AG04450 (cell line): Measurements from ENCODE around the gene PRR5L. TPM values are rescaled to one million over a fixed set of nuclear protein-coding genes. Genes with fewer than 3 reads are reported as not detected.

ENCODE experiments used
- CTCF ChIA-PET: fragments of 300-600, 350-600 bp; formaldehyde crosslinking; extraction: SDS; loops from one replicate; lab custom pipeline; 2022; ENCODE audit warnings: antibody characterized with exemption, inconsistent platforms; lab: Charles Lee
- POLR2A ChIA-PET: fragments of 350-600 bp; formaldehyde crosslinking; extraction: SDS; loops from one replicate; lab custom pipeline; 2021; ENCODE audit warnings: antibody characterized with exemption, inconsistent platforms; lab: Yijun Ruan, JAX
- DNase-seq: peaks from one replicate; pipeline ENCODE4 v3.0.0-alpha.2; 2011; ENCODE audit warnings: low read depth, low spot score
- H3K27ac ChIP-seq: one replicate; pipeline ENCODE4 v1.5.1; 2012; ENCODE audit warnings: low read depth, low read length, control low read depth
- H3K27me3 ChIP-seq: one replicate; pipeline ENCODE4 v1.6.0; 2012; ENCODE audit warnings: low read length; ENCODE audit not compliant: control insufficient read depth, insufficient read depth
- H3K4me3 ChIP-seq: 2 replicates; pipeline ENCODE4 v1.5.1; 2011; ENCODE audit warnings: mild to moderate bottlenecking, low read depth, low read length, control low read depth
- H3K9me3 ChIP-seq: 2 replicates; pipeline ENCODE4 v1.5.1; 2012; ENCODE audit warnings: low read length; ENCODE audit not compliant: control insufficient read depth, insufficient read depth
- CTCF ChIP-seq: IDR thresholded peaks from 2 replicates; pipeline ENCODE4 v1.5.1; 2011; ENCODE audit warnings: low read depth, low read length, control low read depth, inconsistent platforms
- polyA plus RNA-seq: library from polyadenylated mRNA; depleted of rRNA; stranded (reverse); fragments of >200 nt; gene quantifications from 2 replicates; pipeline ENCODE4 v1.2.3, GENCODE V29; 2011

PRR5L gene
- polyA plus RNA-seq, 1 experiment = 3.4 TPM

- POLR2A ChIA-PET = interaction anchor here (1.4 kb wide), 1 partner anchor 12 kb away, joined by 4 read pairs; no protein-coding TSS in a partner anchor
- Histone ChIP-seq H3K27me3 (no peaks in the 10 kb centered on the region), H3K27ac (no peak overlapping the region), H3K4me3 (no peak overlapping the region), H3K9me3 (no peaks in the 10 kb centered on the region; the same call in 1 of the 2 replicates)
- TF ChIP-seq CTCF = no peak
- CTCF ChIA-PET = interaction anchor here (0.9 to 1.5 kb wide), 4 partner anchors 13 to 121 kb away, joined by 3 to 10 read pairs (median 5); no protein-coding TSS in a partner anchor
- DNase-seq = peak; percentile 39
These were observed 76.1 kb downstream of the PRR5L start for GRCh38 chr11:36372101-36372771.

GRCh38 chr11:36373016-36374010 lies 77.2 kb downstream of the PRR5L start:
- Histone ChIP-seq H3K9me3 (no peaks in the 10 kb centered on the region; the same call in 1 of the 2 replicates), H3K4me3 (no peak overlapping the region), H3K27me3 (no peaks in the 10 kb centered on the region), H3K27ac (no peak overlapping the region)
- TF ChIP-seq CTCF = no peak
- DNase-seq = no peak
- ChIA-PET POLR2A (interaction anchor here (1.4 kb wide), 1 partner anchor 11 kb away, joined by 4 read pairs; no protein-coding TSS in a partner anchor), CTCF (interaction anchor here (0.9 to 1.6 kb wide), 5 partner anchors 11 to 120 kb away, joined by 3 to 10 read pairs (median 7); no protein-coding TSS in a partner anchor)

- ChIA-PET CTCF (interaction anchor here (1.6 kb wide), 1 partner anchor 118 kb away, joined by 8 read pairs; no protein-coding TSS in a partner anchor), POLR2A (no interaction called here)
- H3K9me3 ChIP-seq = no peaks in the 10 kb centered on the region; the same call in 1 of the 2 replicates
- no peak for DNase-seq
- H3K27ac ChIP-seq = no peak overlapping the region
- no peak for TF ChIP-seq CTCF
- no peak overlapping the region for H3K4me3 ChIP-seq
- H3K27me3 ChIP-seq = no peaks in the 10 kb centered on the region
These were observed 78.6 kb downstream of the PRR5L start for GRCh38 chr11:36374726-36375125.

- Histone ChIP-seq H3K4me3 (peak overlapping the region; percentile 70), H3K27ac (no peak overlapping the region), H3K9me3 (no peaks in the 10 kb centered on the region; the same call in 1 of the 2 replicates), H3K27me3 (no peaks in the 10 kb centered on the region)
- CTCF ChIA-PET = interaction anchor here (0.6 to 3.4 kb wide), 15 partner anchors 12 to 936 kb away, joined by 3 to 34 read pairs (median 4); partner anchors contain the start of gene PRR5L
- no peak for DNase-seq
- TF ChIP-seq CTCF = no peak
- POLR2A ChIA-PET = interaction anchor here (0.6 to 1.2 kb wide), 4 partner anchors 52 to 135 kb away, joined by 3 to 5 read pairs (median 3); partner anchors contain the start of gene TRAF6
These were observed 79.4 kb downstream of the PRR5L start for GRCh38 chr11:36375353-36376008.
